SK-N-MC (cell line): ENCODE measurements around the gene RRP12.

Source experiments
- EZH2 ChIP-seq: fragments of 200-600 bp; sonication (generic); IDR thresholded peaks from one replicate; pipeline ENCODE4 v1.6.1; 2017; ENCODE audit warnings: antibody characterized with exemption
- FOXP2 ChIP-seq: optimal IDR thresholded peaks from 2 replicates; pipeline ENCODE3; 2011; ENCODE audit warnings: mild to moderate bottlenecking, moderate library complexity; ENCODE audit not compliant: insufficient read depth; ENCODE audit errors: extremely low read length, control extremely low read depth
- POLR2AphosphoS5 ChIP-seq: IDR thresholded peaks from 2 replicates; pipeline ENCODE4 v1.6.1; 2012; ENCODE audit warnings: mild to moderate bottlenecking, low read depth, low read length, borderline replicate concordance

- TF ChIP-seq EZH2 (no peak), POLR2AphosphoS5 (no peak; the same call in 1 of the 2 replicates), FOXP2 (no peak)
Measured at GRCh38 chr10:97434055-97434454, 32.9 kb upstream of the RRP12 start.
